ENCODE results near the gene ARCN1. TPM values are rescaled to one million over a fixed set of nuclear protein-coding genes. Genes with fewer than 3 reads are reported as not detected.

The ARCN1 gene
- total RNA-seq, 6 donors from 2014 or later: 29.3 to 121 (median 94.6) TPM

Small RNA genes lying within 50 kb of the gene (small RNA-seq; reads per million reads assigned to genes)
- gene RNU6-1157P: 0 reads per million in 4 donors

Other genes starting within 250 kb of the ARCN1 start
- gene CD3D, start 229.7 kb upstream of the ARCN1 start, total RNA-seq: 10 to 100 TPM in 3 of 6 donors, 1 to 10 TPM in 3; 4.1 to 22.3 (median 7.6) TPM
- gene CD3G, start 228.1 kb upstream of the ARCN1 start, total RNA-seq: 1 to 10 TPM in 4 of 6 donors, under 1 TPM in 1, not detected in 1; 1.00 to 5.5 (median 1.9) TPM
- 10 to 100 TPM; 22.5 to 49.2 (median 38.2) TPM for gene UBE4A, start 212.8 kb upstream of the ARCN1 start, total RNA-seq
- gene ATP5MG, start 170.8 kb upstream of the ARCN1 start, total RNA-seq: 100 to 1,000 TPM in 2 of 6 donors, 10 to 100 TPM in 4; 22.2 to 178 (median 58.0) TPM
- gene KMT2A, start 135.9 kb upstream of the ARCN1 start, total RNA-seq: 10 to 100 TPM; 42.0 to 97.1 (median 58.4) TPM
- 1 to 10 TPM in 3 of 6 donors, under 1 TPM in 1, not detected in 2; 0.34 to 9.4 (median 1.5) TPM for gene TTC36, start 44.9 kb upstream of the ARCN1 start, total RNA-seq
- 10 to 100 TPM; 20.0 to 58.7 (median 28.0) TPM for gene TMEM25, start 41.2 kb upstream of the ARCN1 start, total RNA-seq
- 10 to 100 TPM in 5 of 6 donors, 1 to 10 TPM in 1; 7.5 to 38.3 (median 21.5) TPM for gene IFT46, start 6.5 kb upstream of the ARCN1 start, total RNA-seq
- gene PHLDB1, start 35.2 kb downstream of the ARCN1 start, total RNA-seq: 100 to 1,000 TPM in 3 of 6 donors, 10 to 100 TPM in 3; 45.5 to 188 (median 100) TPM
- 1 to 10 TPM in 1 of 6 donors, under 1 TPM in 2, not detected in 3; 0.17 to 1.0 (median 0.89) TPM for gene TREH, start 107.2 kb downstream of the ARCN1 start, total RNA-seq
- gene DDX6, start 218.8 kb downstream of the ARCN1 start, total RNA-seq: 100 to 1,000 TPM in 2 of 6 donors, 10 to 100 TPM in 4; 39.8 to 107 (median 76.7) TPM

Measured in upper lobe of left lung (tissue), 6 donors.